ENCODE results near the gene ZNF488.

ZNF488 gene

DNA sequence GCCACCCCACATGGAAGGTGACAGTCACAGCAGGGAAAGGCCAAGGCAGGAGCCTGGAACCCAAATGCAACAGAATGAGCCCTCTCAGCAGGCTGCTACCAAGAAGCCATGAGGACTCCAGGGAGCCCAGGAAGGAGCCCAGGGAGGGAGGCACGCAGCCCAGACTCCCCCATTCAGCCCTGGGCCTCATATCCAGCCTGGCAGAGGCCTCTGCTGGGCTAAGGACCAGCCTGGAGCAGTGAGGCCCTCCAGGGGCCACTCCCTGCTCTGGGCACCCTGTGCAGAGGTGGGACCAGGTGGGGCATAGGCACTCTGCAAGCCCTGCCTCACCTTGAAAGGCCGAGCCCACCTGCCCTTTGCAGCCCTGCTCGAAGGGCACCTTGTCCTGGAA is 25.8 kb upstream of the ZNF488 start:
- no peaks in the 10 kb centered on the region for H3K27me3 ChIP-seq (ENCODE audit: control insufficient read depth in 2 of 2, insufficient read depth in 2 of 2, low read length in 2 of 2)
- no peak overlapping the region for H3K9ac ChIP-seq (ENCODE audit: low read depth in 1 of 2, low read length in 2 of 2)
- no peaks in the 10 kb centered on the region for H3K4me1 ChIP-seq (ENCODE audit: control insufficient read depth in 2 of 2, insufficient read depth in 2 of 2, low read length in 2 of 2)
- no peak overlapping the region for H3K4me3 ChIP-seq (ENCODE audit: low read length in 2 of 2)
- H3K9me3 ChIP-seq (ENCODE audit: control insufficient read depth in 2 of 2, low read length in 2 of 2): no peaks in the 10 kb centered on the region
- no peaks in the 10 kb centered on the region for H3K36me3 ChIP-seq (ENCODE audit: control insufficient read depth in 2 of 2, insufficient read depth in 2 of 2, low read length in 2 of 2)
- H3K27ac ChIP-seq (ENCODE audit: low read depth in 2 of 2, low read length in 2 of 2): no peak overlapping the region

DNA sequence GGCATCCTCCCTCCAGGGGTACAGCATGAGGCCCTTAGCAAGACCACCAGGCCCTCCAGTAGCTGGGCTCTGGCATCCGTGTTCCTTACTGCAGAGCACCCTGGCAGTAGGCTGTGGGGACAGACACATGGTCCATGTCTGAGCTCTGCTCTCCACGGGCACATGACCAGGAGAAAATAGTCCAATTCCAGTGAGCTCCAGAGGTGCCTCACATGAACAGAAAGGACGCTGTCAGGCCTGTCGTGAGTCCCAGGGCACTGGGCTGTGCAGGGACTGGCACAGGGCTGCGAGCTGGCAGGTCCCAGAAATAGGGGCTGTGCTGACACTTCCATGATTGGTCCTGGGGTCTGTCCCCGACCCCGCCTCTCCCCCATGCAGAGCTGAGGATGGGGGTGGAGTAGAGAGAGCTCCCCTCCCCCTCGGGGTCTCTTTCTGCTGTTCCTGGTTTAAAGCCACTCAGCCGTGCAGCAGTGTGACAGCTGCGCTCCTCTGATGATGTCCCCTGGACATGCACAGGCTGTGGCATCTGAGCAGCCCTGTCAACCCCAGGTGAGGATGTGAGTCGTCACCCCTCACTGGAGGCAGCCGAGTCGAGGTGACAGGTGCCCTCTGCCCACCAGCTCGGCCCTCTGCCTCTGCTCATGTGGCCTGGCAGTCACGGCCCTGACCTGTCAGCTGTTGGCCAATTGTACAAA is 25.2 kb upstream of the ZNF488 start:
- H3K9ac ChIP-seq (ENCODE audit: low read depth in 1 of 2, low read length in 2 of 2): no peak overlapping the region

DNA sequence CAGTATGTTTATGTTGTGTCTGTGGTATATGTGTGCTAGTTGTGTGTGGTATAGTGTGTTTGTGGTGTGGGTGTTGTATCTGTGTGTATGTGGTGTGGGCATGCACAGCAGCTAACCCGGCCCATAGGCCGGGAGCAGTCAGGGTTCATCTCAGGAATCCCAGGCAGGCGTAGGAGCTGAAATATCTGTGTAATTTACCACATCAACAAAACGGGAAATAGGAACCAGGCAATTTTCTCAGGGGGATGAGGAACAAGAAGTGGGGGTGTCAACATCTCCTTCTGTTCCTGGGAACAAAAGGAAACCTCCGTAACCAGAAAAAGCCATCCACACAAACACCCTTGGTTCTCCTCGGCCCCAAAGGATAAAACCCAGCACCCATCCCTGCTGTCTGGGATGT is 24.5 kb upstream of the ZNF488 start:
- no peaks in the 10 kb centered on the region for H3K9me3 ChIP-seq (ENCODE audit: control insufficient read depth in 2 of 2, low read length in 2 of 2)
- H3K27ac ChIP-seq (ENCODE audit: low read depth in 2 of 2, low read length in 2 of 2): no peak overlapping the region
- H3K4me3 ChIP-seq (ENCODE audit: low read length in 2 of 2): no peak overlapping the region
- H3K9ac ChIP-seq (ENCODE audit: low read depth in 1 of 2, low read length in 2 of 2): no peak overlapping the region
- no peaks in the 10 kb centered on the region for H3K36me3 ChIP-seq (ENCODE audit: control insufficient read depth in 2 of 2, insufficient read depth in 2 of 2, low read length in 2 of 2)
- H3K27me3 ChIP-seq (ENCODE audit: control insufficient read depth in 2 of 2, insufficient read depth in 2 of 2, low read length in 2 of 2): no peaks in the 10 kb centered on the region
- H3K4me1 ChIP-seq (ENCODE audit: control insufficient read depth in 2 of 2, insufficient read depth in 2 of 2, low read length in 2 of 2): no peaks in the 10 kb centered on the region

More for the DNA sequence above, 25.2 kb upstream of the ZNF488 start:
- no peaks in the 10 kb centered on the region for H3K9me3 ChIP-seq (ENCODE audit: control insufficient read depth in 2 of 2, low read length in 2 of 2)
- no peaks in the 10 kb centered on the region for H3K27me3 ChIP-seq (ENCODE audit: control insufficient read depth in 2 of 2, insufficient read depth in 2 of 2, low read length in 2 of 2)
- H3K36me3 ChIP-seq (ENCODE audit: control insufficient read depth in 2 of 2, insufficient read depth in 2 of 2, low read length in 2 of 2): no peaks in the 10 kb centered on the region
- H3K27ac ChIP-seq (ENCODE audit: low read depth in 2 of 2, low read length in 2 of 2): no peak overlapping the region
- no peaks in the 10 kb centered on the region for H3K4me1 ChIP-seq (ENCODE audit: control insufficient read depth in 2 of 2, insufficient read depth in 2 of 2, low read length in 2 of 2)
- no peak overlapping the region for H3K4me3 ChIP-seq (ENCODE audit: low read length in 2 of 2)

DNA sequence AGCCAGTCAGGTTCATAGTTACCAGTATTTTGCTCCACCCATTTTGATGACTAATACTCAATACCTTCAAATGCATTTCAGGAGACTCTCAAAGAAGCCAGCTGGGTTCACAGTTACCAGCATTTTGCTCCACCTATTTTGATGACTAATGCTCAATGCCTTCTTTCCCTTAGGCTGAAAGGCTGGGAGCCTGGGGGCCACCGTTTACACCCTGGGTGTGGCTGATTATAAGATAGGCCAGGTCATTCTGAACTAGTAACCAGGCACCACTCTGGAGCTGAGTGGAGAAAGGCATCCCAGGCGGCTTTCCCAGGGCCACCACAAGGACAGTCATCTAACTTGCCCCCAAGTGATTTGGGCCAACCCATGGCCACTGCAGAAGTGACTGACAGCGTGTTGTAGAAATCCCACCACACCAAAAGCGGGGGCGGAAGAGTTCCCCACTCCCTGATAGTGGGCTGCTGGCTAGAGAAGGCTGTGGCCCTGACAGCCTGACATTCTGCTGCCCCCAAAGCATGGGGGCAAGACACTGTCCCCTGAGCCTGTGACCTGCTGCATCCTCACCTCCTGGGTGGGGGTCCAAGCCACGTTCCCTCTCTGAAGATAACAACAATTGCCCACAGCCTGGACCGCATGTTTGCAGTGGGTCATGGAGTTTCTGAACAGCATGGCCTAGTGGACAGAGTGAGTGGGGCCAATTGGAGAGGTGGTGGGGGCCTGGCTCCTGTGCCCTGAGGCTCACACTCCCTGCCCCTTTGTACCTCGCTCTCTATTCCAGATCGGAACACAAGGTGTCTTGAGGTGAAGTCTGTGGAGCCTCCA is 23.0 kb upstream of the ZNF488 start:
- Histone ChIP-seq H3K27ac (ENCODE audit: low read depth in 2 of 2, low read length in 2 of 2) (no peak overlapping the region), H3K27me3 (ENCODE audit: control insufficient read depth in 2 of 2, insufficient read depth in 2 of 2, low read length in 2 of 2) (no peaks in the 10 kb centered on the region), H3K9ac (ENCODE audit: low read depth in 1 of 2, low read length in 2 of 2) (no peak overlapping the region), H3K9me3 (ENCODE audit: control insufficient read depth in 2 of 2, low read length in 2 of 2) (no peaks in the 10 kb centered on the region), H3K4me3 (ENCODE audit: low read length in 2 of 2) (no peak overlapping the region), H3K36me3 (ENCODE audit: control insufficient read depth in 2 of 2, insufficient read depth in 2 of 2, low read length in 2 of 2) (no peaks in the 10 kb centered on the region), H3K4me1 (ENCODE audit: control insufficient read depth in 2 of 2, insufficient read depth in 2 of 2, low read length in 2 of 2) (no peaks in the 10 kb centered on the region)

DNA sequence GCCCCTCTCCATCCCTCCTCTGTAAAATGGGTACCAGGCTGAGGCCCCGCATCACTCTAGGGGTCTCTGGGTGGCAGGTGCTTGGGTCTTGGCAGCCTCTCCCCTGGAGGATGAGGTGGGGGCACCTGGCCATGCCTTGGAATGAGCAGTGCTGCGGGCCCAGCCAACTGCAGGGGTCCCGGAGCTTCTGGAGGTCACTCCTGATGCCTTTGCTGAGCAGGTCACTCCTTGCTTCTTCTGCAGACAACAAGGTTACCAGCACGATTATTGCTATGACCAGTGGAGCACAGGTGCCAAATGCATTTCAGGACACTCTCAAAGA is 22.4 kb upstream of the ZNF488 start:
- Histone ChIP-seq H3K9me3 (ENCODE audit: control insufficient read depth in 2 of 2, low read length in 2 of 2) (no peaks in the 10 kb centered on the region), H3K27ac (ENCODE audit: low read depth in 2 of 2, low read length in 2 of 2) (no peak overlapping the region), H3K27me3 (ENCODE audit: control insufficient read depth in 2 of 2, insufficient read depth in 2 of 2, low read length in 2 of 2) (no peaks in the 10 kb centered on the region), H3K4me1 (ENCODE audit: control insufficient read depth in 2 of 2, insufficient read depth in 2 of 2, low read length in 2 of 2) (no peaks in the 10 kb centered on the region), H3K9ac (ENCODE audit: low read depth in 1 of 2, low read length in 2 of 2) (no peak overlapping the region), H3K4me3 (ENCODE audit: low read length in 2 of 2) (no peak overlapping the region), H3K36me3 (ENCODE audit: control insufficient read depth in 2 of 2, insufficient read depth in 2 of 2, low read length in 2 of 2) (no peaks in the 10 kb centered on the region)

DNA sequence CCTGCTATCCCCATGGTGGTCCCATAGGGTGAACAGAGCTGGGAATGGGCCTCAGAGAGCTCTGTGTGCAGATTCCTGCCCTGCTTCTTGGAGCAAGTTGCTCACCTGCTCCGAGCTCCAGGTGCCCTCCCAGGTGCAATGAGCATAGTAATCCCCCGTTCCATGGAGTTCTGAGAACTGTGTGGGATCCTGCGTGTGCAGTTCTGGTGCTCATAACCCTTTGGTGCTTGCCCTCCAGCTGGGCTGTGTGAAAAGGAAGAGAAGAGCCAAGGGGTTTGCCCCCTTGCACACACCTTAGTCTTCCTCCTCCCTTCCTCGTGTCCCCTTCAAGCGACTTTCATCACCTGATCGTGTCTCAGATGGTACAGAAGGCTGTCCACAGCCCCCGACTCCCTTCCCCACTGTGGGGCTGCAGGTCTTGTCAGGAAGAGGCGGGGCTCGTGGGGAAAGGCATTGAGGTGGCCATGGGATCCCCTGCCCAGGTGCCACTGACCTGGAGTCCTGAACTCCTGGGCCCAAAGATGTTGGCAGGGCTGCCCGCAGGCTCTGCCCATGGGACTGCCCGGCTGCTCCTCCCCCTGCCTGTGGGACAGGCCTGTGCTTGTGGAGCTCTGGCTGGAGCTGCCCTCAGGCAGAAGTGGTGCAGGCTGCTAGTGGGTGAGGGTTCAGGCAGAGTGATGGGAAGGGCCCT is 21.9 kb upstream of the ZNF488 start:
- Histone ChIP-seq H3K27ac (ENCODE audit: low read depth in 2 of 2, low read length in 2 of 2) (no peak overlapping the region), H3K27me3 (ENCODE audit: control insufficient read depth in 2 of 2, insufficient read depth in 2 of 2, low read length in 2 of 2) (no peaks in the 10 kb centered on the region), H3K36me3 (ENCODE audit: control insufficient read depth in 2 of 2, insufficient read depth in 2 of 2, low read length in 2 of 2) (no peaks in the 10 kb centered on the region), H3K9me3 (ENCODE audit: control insufficient read depth in 2 of 2, low read length in 2 of 2) (no peaks in the 10 kb centered on the region), H3K4me1 (ENCODE audit: control insufficient read depth in 2 of 2, insufficient read depth in 2 of 2, low read length in 2 of 2) (no peaks in the 10 kb centered on the region), H3K4me3 (ENCODE audit: low read length in 2 of 2) (no peak overlapping the region), H3K9ac (ENCODE audit: low read depth in 1 of 2, low read length in 2 of 2) (no peak overlapping the region)

DNA sequence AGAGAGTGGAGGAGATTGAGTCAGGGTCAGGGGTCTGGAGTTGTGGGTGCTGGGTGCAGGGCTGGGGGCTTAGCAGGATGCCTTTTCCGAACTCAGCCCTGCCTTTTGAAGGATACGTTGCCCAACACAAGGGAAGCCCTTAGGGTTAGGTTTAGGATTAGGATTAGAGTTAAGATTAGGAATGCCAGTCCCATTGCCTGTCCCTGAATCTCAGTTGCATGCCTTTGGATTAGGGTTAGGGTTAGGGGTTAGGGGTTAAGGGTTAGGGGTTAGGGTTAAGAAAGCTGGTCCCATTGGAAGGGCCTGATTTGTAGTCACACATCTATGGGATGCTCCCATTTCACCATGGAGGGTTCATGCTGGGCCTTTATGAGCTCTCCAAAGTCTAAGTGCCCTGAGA is 20.8 kb upstream of the ZNF488 start:
- Histone ChIP-seq H3K9ac (ENCODE audit: low read depth in 1 of 2, low read length in 2 of 2) (no peak overlapping the region), H3K9me3 (ENCODE audit: control insufficient read depth in 2 of 2, low read length in 2 of 2) (no peaks in the 10 kb centered on the region), H3K4me3 (ENCODE audit: low read length in 2 of 2) (no peak overlapping the region), H3K27ac (ENCODE audit: low read depth in 2 of 2, low read length in 2 of 2) (no peak overlapping the region), H3K4me1 (ENCODE audit: control insufficient read depth in 2 of 2, insufficient read depth in 2 of 2, low read length in 2 of 2) (no peaks in the 10 kb centered on the region), H3K36me3 (ENCODE audit: control insufficient read depth in 2 of 2, insufficient read depth in 2 of 2, low read length in 2 of 2) (no peaks in the 10 kb centered on the region), H3K27me3 (ENCODE audit: control insufficient read depth in 2 of 2, insufficient read depth in 2 of 2, low read length in 2 of 2) (no peaks in the 10 kb centered on the region)

DNA sequence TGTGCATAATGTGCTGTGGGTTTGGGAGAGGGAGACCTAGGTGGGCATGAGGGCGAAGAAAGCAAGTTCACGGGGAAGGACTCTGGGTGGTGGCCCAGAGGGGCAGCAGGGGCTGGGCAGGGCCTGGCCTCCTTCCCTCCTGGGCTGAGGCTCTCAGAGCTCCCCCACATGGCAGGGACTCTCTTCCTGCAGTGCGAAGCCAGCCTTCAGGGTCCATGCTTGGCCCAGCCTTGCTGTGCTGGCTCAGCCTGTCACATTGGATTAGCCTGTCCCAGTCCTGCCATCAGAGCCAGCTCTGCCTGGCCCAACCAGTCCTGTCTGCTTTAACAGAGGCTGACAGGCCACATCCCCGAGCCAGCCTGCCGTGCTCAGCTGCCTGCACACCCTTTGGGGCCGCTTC is 20.4 kb upstream of the ZNF488 start:
- H3K27me3 ChIP-seq (ENCODE audit: control insufficient read depth in 2 of 2, insufficient read depth in 2 of 2, low read length in 2 of 2): no peaks in the 10 kb centered on the region
- H3K9me3 ChIP-seq (ENCODE audit: control insufficient read depth in 2 of 2, low read length in 2 of 2): no peaks in the 10 kb centered on the region
- no peak overlapping the region for H3K4me3 ChIP-seq (ENCODE audit: low read length in 2 of 2)
- H3K9ac ChIP-seq (ENCODE audit: low read depth in 1 of 2, low read length in 2 of 2): no peak overlapping the region
- H3K27ac ChIP-seq (ENCODE audit: low read depth in 2 of 2, low read length in 2 of 2): no peak overlapping the region
- H3K4me1 ChIP-seq (ENCODE audit: control insufficient read depth in 2 of 2, insufficient read depth in 2 of 2, low read length in 2 of 2): no peaks in the 10 kb centered on the region
- H3K36me3 ChIP-seq (ENCODE audit: control insufficient read depth in 2 of 2, insufficient read depth in 2 of 2, low read length in 2 of 2): no peaks in the 10 kb centered on the region

DNA sequence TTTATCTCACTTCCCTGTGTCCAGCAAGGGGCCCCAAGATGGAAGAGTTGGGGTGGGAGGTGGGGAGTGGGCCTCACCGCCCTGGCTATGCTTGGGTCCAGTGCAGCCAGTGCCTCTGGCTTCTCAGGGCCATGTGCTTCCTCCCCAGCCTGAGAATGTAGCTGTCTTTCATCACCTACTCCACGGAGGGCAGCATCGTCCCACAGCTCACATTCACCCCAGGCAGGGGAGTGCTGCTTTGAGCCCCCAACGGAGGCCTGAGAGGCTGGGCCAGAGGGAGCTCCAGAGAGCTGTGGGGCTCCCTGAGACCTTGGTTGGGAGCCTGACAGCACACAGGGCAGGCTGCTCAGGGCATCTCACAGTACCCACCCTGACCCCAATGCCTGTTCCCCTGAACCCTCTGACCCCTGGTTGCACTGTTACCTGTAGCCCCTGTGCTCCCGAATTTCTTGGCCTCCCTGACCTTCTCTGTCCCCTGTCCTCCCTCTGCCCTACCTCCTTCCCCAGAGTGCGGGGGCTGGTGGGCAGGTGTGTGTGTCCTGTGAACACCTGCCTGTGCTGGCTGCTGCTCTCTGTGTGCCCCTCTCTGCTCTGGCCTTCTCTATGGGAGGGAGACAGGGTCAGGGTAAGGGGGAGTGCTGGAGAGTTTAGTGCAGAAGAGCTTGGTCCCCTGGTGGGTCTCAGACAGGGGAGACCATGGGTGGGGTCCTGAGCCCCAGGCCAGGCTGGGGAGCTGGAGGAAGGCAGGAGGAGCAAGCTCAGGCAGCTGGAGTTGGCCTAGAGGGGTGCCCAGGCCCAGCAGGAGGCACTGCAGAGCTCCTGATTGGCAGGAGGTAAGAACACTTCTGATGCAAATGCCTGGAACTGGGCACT is 19.6 kb upstream of the ZNF488 start:
- no peak overlapping the region for H3K4me3 ChIP-seq (ENCODE audit: low read length in 2 of 2)
- H3K36me3 ChIP-seq (ENCODE audit: control insufficient read depth in 2 of 2, insufficient read depth in 2 of 2, low read length in 2 of 2): no peaks in the 10 kb centered on the region
- H3K9ac ChIP-seq (ENCODE audit: low read depth in 1 of 2, low read length in 2 of 2): no peak overlapping the region
- no peak overlapping the region for H3K27ac ChIP-seq (ENCODE audit: low read depth in 2 of 2, low read length in 2 of 2)
- H3K27me3 ChIP-seq (ENCODE audit: control insufficient read depth in 2 of 2, insufficient read depth in 2 of 2, low read length in 2 of 2): no peaks in the 10 kb centered on the region
- no peaks in the 10 kb centered on the region for H3K4me1 ChIP-seq (ENCODE audit: control insufficient read depth in 2 of 2, insufficient read depth in 2 of 2, low read length in 2 of 2)
- H3K9me3 ChIP-seq (ENCODE audit: control insufficient read depth in 2 of 2, low read length in 2 of 2): no peaks in the 10 kb centered on the region

Measured in mucosa of rectum (tissue), 2 donors.